NCI-H128 (cell line): ENCODE measurements around the gene TBC1D8.

Experiments used
- DNase-seq: peaks from one replicate; lab custom pipeline; 2025; ENCODE audit not compliant: unreplicated experiment; lab: John Stamatoyannopoulos, UW

TBC1D8 gene

GRCh38 chr2:101162561-101163330 lies 11.6 kb upstream of the TBC1D8 start:
- DNase-seq, result no peak

GRCh38 chr2:101161658-101162057 lies 10.5 kb upstream of the TBC1D8 start:
- DNase-seq, result no peak

GRCh38 chr2:101160454-101160853 lies 9.3 kb upstream of the TBC1D8 start:
- DNase-seq, result no peak

- DNase-seq, result no peak
These were observed 8.3 kb upstream of the TBC1D8 start for GRCh38 chr2:101159526-101159925.

- no peak for DNase-seq
These were observed 6.1 kb upstream of the TBC1D8 start for GRCh38 chr2:101157272-101157671.

GRCh38 chr2:101153787-101154186 lies 2.6 kb upstream of the TBC1D8 start:
- DNase-seq, result no peak

GRCh38 chr2:101153077-101153707 lies 2.0 kb upstream of the TBC1D8 start:
- no peak for DNase-seq

GRCh38 chr2:101152272-101153076 lies 1.3 kb upstream of the TBC1D8 start:
- no peak for DNase-seq

- DNase-seq, result no peak
These were observed 683 bp upstream of the TBC1D8 start for GRCh38 chr2:101151859-101152271.

GRCh38 chr2:101150306-101151145 lies 656 bp downstream of the TBC1D8 start:
- DNase-seq, result no peak

GRCh38 chr2:101149241-101150192 lies 1.7 kb downstream of the TBC1D8 start:
- DNase-seq, result no peak

- DNase-seq, result no peak
These were observed 2.4 kb downstream of the TBC1D8 start for GRCh38 chr2:101148777-101149176.

- DNase-seq, result no peak
These were observed 3.2 kb downstream of the TBC1D8 start for GRCh38 chr2:101147971-101148370.

- DNase-seq, result no peak
These were observed 4.1 kb downstream of the TBC1D8 start for GRCh38 chr2:101147062-101147461.

GRCh38 chr2:101146535-101146934 lies 4.6 kb downstream of the TBC1D8 start:
- DNase-seq, result no peak

GRCh38 chr2:101145406-101145805 lies 5.8 kb downstream of the TBC1D8 start:
- no peak for DNase-seq

GRCh38 chr2:101142163-101142562 lies 9.0 kb downstream of the TBC1D8 start:
- no peak for DNase-seq

- DNase-seq, result no peak
These were observed 10.1 kb downstream of the TBC1D8 start for GRCh38 chr2:101140978-101141655.

- no peak for DNase-seq
These were observed 10.9 kb downstream of the TBC1D8 start for GRCh38 chr2:101140237-101140636.
